GM18526 (cell line): ENCODE measurements around the gene HMOX2.

Source experiments
- POLR2A ChIP-seq: IDR thresholded peaks from 3 replicates; pipeline ENCODE4 v1.6.1; 2011; ENCODE audit not compliant: insufficient read length; ENCODE audit errors: extremely low read depth

The HMOX2 gene

DNA sequence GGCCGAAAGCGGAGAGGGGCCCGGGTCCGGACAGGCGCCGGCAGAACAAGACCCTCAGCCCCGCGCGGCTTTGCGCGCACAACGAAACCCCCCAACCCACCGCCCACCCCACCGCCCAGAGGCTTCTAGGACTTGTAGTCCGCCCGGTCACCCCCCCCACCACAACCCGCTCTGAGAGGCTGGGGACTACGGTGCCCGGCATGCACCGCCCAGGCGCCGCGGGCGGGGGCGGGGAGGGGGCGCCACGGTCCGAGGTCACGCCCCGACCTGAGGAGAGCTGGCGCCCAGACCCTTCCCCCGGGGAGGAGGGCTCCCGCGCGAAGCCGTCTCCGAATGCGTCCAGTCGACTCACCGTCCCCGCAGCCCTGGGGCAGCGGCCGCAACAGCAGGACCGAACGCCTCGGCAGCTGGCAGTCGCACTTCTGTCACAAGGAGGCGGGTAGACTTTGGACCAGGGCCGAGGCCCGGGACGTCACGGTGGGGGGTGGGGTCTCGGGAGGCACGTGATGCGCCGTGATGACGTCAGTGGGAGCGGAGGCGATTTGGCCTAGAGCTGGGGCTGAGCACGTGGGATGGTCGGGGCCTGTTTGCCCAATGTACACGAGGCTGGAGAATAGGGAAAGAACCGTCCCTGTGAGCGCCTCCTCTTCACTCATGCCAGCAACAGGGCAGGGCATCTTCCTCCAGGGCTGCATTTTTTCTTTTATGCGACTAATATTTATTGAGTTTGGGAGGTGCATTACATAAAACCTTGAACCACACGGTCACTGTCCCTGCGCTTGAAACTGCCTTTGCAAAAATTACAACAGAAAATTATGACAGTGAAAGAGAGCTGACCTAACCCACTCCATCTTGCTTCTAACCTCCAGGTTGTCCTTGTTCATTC lies 62.4 kb downstream of the HMOX2 start, which contains the start of gene CDIP1:
Gene CDIP1 (minus strand): TSS at position 424 of the 886 bp plus-strand sequence. CDS start 24,643 bp downstream, outside the sequence.
- peak; percentile 84 for TF ChIP-seq POLR2A

DNA sequence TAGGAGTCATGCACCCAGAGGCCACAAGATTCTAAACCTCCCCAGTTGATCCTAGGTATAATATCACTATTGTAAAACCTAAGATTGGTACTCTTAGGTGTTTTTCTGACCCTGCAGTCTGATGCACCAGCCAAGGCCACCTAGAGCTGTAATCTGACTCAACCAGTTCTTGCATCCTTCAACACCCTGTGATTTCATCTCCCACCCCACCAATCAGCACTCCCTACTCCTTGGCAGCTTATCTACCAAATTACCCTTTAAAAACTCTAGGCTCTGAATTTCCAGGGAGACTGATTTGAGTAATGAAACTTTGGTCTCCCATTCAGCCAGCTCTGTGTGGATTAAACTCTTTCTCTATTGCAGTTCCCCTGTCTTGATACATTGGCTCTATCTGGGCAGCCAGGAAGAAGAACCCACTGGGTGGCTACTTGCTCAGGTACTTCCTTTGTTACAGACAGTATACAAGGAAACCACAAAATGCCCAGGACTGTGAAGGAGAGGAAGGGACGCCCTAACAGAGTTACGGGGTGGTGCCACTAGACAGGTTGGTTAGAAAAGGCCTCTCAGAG lies 63.6 kb downstream of the HMOX2 start:
- TF ChIP-seq POLR2A = no peak

GRCh38 chr16:4544473-4544872 lies 68.3 kb downstream of the HMOX2 start:
- no peak for TF ChIP-seq POLR2A

DNA sequence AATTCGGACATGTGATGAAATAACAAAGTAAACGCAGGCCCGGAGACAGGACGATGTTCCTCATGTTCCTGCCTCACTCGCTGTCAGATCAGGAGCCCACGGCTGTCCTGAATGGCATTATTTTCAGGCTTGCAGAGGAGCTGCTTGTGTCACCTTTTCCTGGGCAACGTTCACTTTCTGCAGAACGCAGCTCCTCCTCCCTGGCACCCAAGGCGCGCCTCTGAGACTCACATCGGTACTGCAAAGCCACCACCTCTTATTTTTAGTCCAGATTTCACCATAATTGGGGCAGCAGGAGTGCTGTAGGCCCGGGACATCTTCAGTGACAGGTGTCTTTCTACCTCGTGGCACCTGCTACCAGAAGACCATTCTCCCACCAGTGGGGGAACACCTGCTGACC lies 71.9 kb downstream of the HMOX2 start:
- TF ChIP-seq POLR2A = no peak

DNA sequence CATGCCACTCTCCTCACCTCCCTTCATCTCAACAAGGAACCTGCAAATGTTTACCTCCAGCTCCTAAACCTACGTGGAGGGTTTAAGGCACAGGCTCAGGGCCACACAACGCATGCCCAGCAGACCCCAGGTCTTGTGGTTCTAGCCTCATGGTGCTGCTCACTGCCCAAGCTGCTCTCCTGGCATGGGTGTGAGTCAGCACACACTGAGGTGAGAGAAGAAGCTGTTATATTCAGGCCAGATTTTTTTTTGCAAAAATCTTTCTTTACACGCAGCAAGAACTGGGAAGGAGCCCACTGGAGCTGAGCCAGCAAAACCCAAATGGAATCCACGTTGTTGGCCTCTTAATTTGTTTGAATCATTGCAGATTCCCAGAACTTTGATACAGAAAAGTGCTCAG lies 74.4 kb downstream of the HMOX2 start:
- TF ChIP-seq POLR2A = no peak

- no peak for TF ChIP-seq POLR2A
Observed at GRCh38 chr16:4552541-4552940, 76.3 kb downstream of the HMOX2 start.

- TF ChIP-seq POLR2A = no peak
Observed at GRCh38 chr16:4556112-4556511, 79.9 kb downstream of the HMOX2 start, which contains the start of gene C16orf96. C16orf96 (plus strand) TSS chr16:4556340; CDS start chr16:4556490, 150 bp downstream.

GRCh38 chr16:4556580-4556979 lies 80.4 kb downstream of the HMOX2 start:
- no peak for TF ChIP-seq POLR2A

- no peak for TF ChIP-seq POLR2A
Observed at GRCh38 chr16:4557973-4558372, 81.8 kb downstream of the HMOX2 start.
